ENCODE data around the gene CCL4L2.
"Not testable (repeated sequence)": the region's sequence is repeated elsewhere in the genome, so short reads cannot be mapped to it uniquely, and the experiment has no call there.

The CCL4L2 gene

GRCh38 chr17:36204724-36205500 lies 6.0 kb upstream of the CCL4L2 start:
- no peaks in the 10 kb centered on the region for H3K27me3 ChIP-seq (ENCODE audit: insufficient read depth, low read length)
- H2AFZ ChIP-seq (ENCODE audit: low read depth, low read length), result no peak overlapping the region
- H3K4me3 ChIP-seq (ENCODE audit: low read length), result no peak overlapping the region
- no peaks in the 10 kb centered on the region for H3K36me3 ChIP-seq (ENCODE audit: insufficient read depth, low read length)
- H3K4me1 ChIP-seq (ENCODE audit: insufficient read depth, low read length), result no peaks in the 10 kb centered on the region
- H3K9me3 ChIP-seq (ENCODE audit: low read length), result no peaks in the 10 kb centered on the region

- no peaks in the 10 kb centered on the region for H3K27me3 ChIP-seq (ENCODE audit: insufficient read depth, low read length)
- H3K4me1 ChIP-seq (ENCODE audit: insufficient read depth, low read length), result no peaks in the 10 kb centered on the region
- no peak overlapping the region for H2AFZ ChIP-seq (ENCODE audit: low read depth, low read length)
- H3K4me3 ChIP-seq (ENCODE audit: low read length), result no peak overlapping the region
- no peaks in the 10 kb centered on the region for H3K9me3 ChIP-seq (ENCODE audit: low read length)
- H3K36me3 ChIP-seq (ENCODE audit: insufficient read depth, low read length), result no peaks in the 10 kb centered on the region
Observed at GRCh38 chr17:36205637-36206485, 5.0 kb upstream of the CCL4L2 start.

DNA sequence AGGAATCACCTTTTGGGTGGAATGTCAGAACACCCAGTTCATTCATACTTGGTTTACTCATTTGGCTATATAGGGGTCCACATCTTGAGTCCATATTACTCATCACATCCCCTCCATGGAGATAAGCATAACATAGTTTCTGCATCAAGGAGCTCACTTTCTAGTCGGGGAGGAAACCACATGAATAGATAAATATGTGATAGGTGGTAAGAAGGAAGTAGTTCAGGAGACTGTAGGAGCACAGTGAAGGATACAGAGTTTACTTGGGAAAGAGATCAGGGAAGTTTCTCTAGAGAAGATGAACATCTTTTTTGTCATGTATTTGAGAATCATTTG lies 4.4 kb upstream of the CCL4L2 start:
- H2AFZ ChIP-seq (ENCODE audit: low read depth, low read length); H3K9me3 ChIP-seq (ENCODE audit: low read length); H3K36me3 ChIP-seq (ENCODE audit: insufficient read depth, low read length); H3K4me1 ChIP-seq (ENCODE audit: insufficient read depth, low read length); H3K27me3 ChIP-seq (ENCODE audit: insufficient read depth, low read length); H3K4me3 ChIP-seq (ENCODE audit: low read length): not testable (repeated sequence)

DNA sequence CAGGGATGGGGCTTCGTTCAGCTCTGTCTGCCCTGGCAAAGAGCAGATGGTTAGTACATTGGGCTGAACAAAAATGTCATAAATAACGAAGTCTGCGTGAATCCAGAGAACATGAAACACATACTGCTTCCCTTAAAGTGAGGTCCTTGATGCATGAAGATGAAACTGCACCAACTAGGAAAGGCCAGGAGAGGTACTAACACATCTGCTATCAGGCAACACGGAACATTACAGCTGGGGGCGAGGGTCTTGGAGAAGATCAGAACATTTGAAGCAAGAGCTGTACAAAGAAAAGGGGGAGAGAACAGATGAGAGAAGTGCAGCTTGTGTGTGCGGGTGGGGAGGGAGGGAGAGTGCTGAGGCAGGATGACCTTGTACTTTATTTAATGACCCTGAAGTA lies 3.5 kb upstream of the CCL4L2 start:
- H3K9me3 ChIP-seq (ENCODE audit: low read length), result not testable (repeated sequence)

GRCh38 chr17:36209575-36209974 lies 1.3 kb upstream of the CCL4L2 start:
- Histone ChIP-seq H3K4me1 (ENCODE audit: insufficient read depth, low read length) (peaks cover 7% of the 10 kb centered on the region), H3K36me3 (ENCODE audit: insufficient read depth, low read length) (no peaks in the 10 kb centered on the region), H3K9me3 (ENCODE audit: low read length) (no peaks in the 10 kb centered on the region), H3K4me3 (ENCODE audit: low read length) (no peak overlapping the region), H3K27me3 (ENCODE audit: insufficient read depth, low read length) (no peaks in the 10 kb centered on the region), H2AFZ (ENCODE audit: low read depth, low read length) (no peak overlapping the region)

More for the DNA sequence above, 3.5 kb upstream of the CCL4L2 start:
- H3K27me3 ChIP-seq (ENCODE audit: insufficient read depth, low read length); H3K36me3 ChIP-seq (ENCODE audit: insufficient read depth, low read length); H3K4me1 ChIP-seq (ENCODE audit: insufficient read depth, low read length); H3K4me3 ChIP-seq (ENCODE audit: low read length); H2AFZ ChIP-seq (ENCODE audit: low read depth, low read length): not testable (repeated sequence)

DNA sequence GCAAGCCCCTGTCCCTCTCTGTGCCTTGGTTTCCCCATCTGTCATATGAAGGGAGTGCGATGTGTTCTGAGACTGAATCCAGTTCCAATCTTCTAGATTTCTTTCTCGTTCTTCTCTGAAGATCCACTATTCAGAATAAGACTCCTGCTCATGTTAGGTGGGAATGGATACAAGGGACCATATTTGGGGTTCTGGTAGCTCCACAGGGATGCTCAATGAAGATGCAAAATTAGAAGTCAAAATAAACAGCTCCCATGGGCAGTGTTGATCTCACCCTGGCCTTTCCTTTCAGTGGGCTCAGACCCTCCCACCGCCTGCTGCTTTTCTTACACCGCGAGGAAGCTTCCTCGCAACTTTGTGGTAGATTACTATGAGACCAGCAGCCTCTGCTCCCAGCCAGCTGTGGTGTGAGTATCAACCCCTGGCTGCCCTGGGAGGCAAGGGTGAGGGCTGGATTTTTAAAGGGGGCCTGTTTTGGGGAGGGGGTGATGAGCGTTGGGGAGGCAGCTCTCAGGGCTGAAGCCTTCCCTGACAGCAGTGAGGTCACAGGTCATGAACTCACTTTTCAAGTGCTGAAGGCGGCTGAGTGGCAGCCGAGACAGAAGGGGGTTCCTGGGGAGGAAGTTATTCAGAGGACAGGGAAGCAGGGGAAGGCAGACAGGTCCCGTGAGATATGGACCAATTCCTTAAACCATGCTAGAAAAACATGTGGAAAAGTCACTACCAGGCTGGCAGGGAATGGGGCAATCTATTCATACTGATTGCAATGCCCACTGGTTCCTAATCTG lies 815 bp downstream of the CCL4L2 start:
- not testable (repeated sequence) for H3K9me3 ChIP-seq (ENCODE audit: low read length); H3K4me1 ChIP-seq (ENCODE audit: insufficient read depth, low read length); H3K4me3 ChIP-seq (ENCODE audit: low read length); H3K27me3 ChIP-seq (ENCODE audit: insufficient read depth, low read length); H3K36me3 ChIP-seq (ENCODE audit: insufficient read depth, low read length); H2AFZ ChIP-seq (ENCODE audit: low read depth, low read length)

DNA sequence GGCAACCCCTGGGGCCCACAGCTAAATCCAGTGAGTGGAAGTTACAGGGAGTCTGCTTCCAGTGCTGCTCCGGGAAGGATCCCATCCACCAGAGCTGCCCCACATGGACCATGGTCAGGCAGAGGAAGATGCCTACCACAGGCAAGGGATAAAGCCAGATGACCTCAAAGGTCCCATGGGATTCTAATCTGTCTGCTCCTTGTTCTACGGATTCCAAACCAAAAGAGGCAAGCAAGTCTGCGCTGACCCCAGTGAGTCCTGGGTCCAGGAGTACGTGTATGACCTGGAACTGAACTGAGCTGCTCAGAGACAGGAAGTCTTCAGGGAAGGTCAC lies 1.4 kb downstream of the CCL4L2 start:
- no peak overlapping the region for H3K4me3 ChIP-seq (ENCODE audit: low read length)
- H3K27me3 ChIP-seq (ENCODE audit: insufficient read depth, low read length), result no peaks in the 10 kb centered on the region
- H3K9me3 ChIP-seq (ENCODE audit: low read length), result no peaks in the 10 kb centered on the region
- H2AFZ ChIP-seq (ENCODE audit: low read depth, low read length), result no peak overlapping the region
- H3K36me3 ChIP-seq (ENCODE audit: insufficient read depth, low read length), result no peaks in the 10 kb centered on the region
- H3K4me1 ChIP-seq (ENCODE audit: insufficient read depth, low read length), result peaks cover 7% of the 10 kb centered on the region

- no peaks in the 10 kb centered on the region for H3K27me3 ChIP-seq (ENCODE audit: insufficient read depth, low read length)
- no peaks in the 10 kb centered on the region for H3K9me3 ChIP-seq (ENCODE audit: low read length)
- H3K4me3 ChIP-seq (ENCODE audit: low read length), result no peak overlapping the region
- H2AFZ ChIP-seq (ENCODE audit: low read depth, low read length), result no peak overlapping the region
- H3K36me3 ChIP-seq (ENCODE audit: insufficient read depth, low read length), result no peaks in the 10 kb centered on the region
- H3K4me1 ChIP-seq (ENCODE audit: insufficient read depth, low read length), result peaks cover 7% of the 10 kb centered on the region
Observed at GRCh38 chr17:36212966-36213365, 2.1 kb downstream of the CCL4L2 start.

DNA sequence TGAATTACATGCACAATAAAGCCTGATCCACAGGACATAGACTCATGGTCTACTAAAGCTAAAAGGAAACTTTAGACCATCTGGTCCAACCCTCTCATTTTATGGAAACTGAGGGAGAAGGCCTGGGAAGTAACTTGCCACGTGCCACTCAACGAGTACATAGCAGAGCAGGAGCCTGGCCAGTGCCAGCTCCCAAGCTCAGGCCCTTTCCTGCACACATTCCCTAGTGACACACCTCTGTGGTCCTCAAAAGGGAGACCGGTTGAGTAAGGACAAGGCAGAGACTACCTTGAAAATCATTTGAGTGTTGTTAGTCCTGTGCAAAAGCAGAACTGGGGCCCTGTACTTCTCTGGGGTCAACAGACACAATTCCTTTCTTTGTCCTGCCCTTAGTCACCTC lies 2.8 kb downstream of the CCL4L2 start:
- no peaks in the 10 kb centered on the region for H3K36me3 ChIP-seq (ENCODE audit: insufficient read depth, low read length)
- no peaks in the 10 kb centered on the region for H3K9me3 ChIP-seq (ENCODE audit: low read length)
- H3K4me1 ChIP-seq (ENCODE audit: insufficient read depth, low read length), result peaks cover 7% of the 10 kb centered on the region
- H3K27me3 ChIP-seq (ENCODE audit: insufficient read depth, low read length), result no peaks in the 10 kb centered on the region
- H3K4me3 ChIP-seq (ENCODE audit: low read length), result no peak overlapping the region
- H2AFZ ChIP-seq (ENCODE audit: low read depth, low read length), result no peak overlapping the region

DNA sequence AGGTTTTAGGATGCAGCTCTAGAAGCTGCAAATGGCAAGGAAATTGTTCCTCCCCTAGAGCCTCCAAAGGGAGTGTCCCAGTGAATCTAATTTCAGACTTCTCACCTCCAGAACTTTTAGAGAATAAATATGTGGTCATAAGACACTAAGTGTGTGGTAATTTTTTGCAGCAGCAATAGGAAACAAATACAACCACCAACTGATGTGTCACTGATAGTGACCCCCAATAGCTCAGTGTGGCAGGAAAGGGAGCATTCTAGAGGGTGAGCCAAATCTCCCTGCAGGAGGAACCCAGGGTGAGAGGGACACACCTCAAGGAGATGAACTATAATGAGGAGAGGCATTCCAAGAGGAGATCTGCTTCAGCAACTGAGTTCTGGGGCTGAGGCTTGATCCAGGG lies 4.1 kb downstream of the CCL4L2 start:
- H3K9me3 ChIP-seq (ENCODE audit: low read length), result no peaks in the 10 kb centered on the region
- H3K36me3 ChIP-seq (ENCODE audit: insufficient read depth, low read length), result no peaks in the 10 kb centered on the region
- H3K4me3 ChIP-seq (ENCODE audit: low read length), result no peak overlapping the region
- H2AFZ ChIP-seq (ENCODE audit: low read depth, low read length), result no peak overlapping the region
- peaks cover 7% of the 10 kb centered on the region for H3K4me1 ChIP-seq (ENCODE audit: insufficient read depth, low read length)
- H3K27me3 ChIP-seq (ENCODE audit: insufficient read depth, low read length), result no peaks in the 10 kb centered on the region

DNA sequence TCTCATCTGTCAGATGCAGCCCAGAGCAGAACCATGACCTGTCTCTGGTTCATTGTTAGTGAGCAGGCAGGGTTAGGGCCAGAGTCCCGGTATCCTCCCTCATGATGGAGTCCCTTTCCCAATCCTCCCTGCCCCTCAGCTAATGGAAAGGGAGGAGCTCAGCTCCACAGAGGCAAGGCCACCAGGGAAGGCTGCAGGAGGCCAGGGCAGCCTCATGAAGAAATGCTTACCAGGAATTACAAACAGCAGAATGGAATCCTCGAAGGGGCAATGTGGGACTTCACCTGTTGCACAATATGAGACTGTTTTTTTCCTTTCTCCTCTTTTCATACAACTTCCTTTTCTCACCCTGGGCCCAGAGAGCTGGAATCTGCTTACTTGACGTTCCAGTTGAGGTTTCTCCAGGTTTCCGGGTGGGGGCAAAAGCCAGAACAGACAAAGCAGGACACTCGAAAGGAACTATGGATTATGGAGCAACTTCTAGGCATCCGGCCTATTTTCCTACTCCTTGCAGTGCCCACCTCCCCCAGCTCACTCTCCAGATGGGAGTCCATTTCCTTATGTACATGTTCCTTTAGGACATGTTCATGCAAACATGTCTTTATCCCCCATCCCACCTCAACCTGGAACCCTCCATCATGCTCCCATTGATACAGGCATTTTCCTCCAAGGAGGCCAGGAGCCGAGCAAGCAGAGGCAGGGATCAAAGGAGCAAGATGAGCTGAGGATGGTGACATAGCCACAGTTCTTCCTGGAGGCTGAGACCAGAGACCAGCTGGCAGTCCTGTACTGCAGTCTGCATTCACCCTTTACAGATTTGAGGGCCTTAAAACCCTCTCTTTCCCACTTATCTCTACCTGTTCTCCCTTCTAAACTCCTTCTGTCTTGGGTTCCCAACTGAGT lies 4.8 kb downstream of the CCL4L2 start:
- not testable (repeated sequence) for H3K36me3 ChIP-seq (ENCODE audit: insufficient read depth, low read length); H3K9me3 ChIP-seq (ENCODE audit: low read length); H2AFZ ChIP-seq (ENCODE audit: low read depth, low read length); H3K27me3 ChIP-seq (ENCODE audit: insufficient read depth, low read length); H3K4me1 ChIP-seq (ENCODE audit: insufficient read depth, low read length); H3K4me3 ChIP-seq (ENCODE audit: low read length)

- H3K4me3 ChIP-seq (ENCODE audit: low read length); H3K36me3 ChIP-seq (ENCODE audit: insufficient read depth, low read length); H3K9me3 ChIP-seq (ENCODE audit: low read length); H2AFZ ChIP-seq (ENCODE audit: low read depth, low read length); H3K27me3 ChIP-seq (ENCODE audit: insufficient read depth, low read length); H3K4me1 ChIP-seq (ENCODE audit: insufficient read depth, low read length): not testable (repeated sequence)
Observed at GRCh38 chr17:36219556-36219955, 8.7 kb downstream of the CCL4L2 start.
